Stimulated activated CD8-positive, alpha-beta memory T cell treated with anti-CD3 and anti-CD28 coated beads, Interleukin-7, amount 100 ng/mL, for 24 hours (primary cell): ENCODE results near the gene VIM.
"Not testable (repeated sequence)": the region's sequence is repeated elsewhere in the genome, so short reads cannot be mapped to it uniquely, and the experiment has no call there.

Experiments used
- DNase-seq: peaks from one replicate; pipeline ENCODE4 v3.0.0-alpha.2; 2020; ENCODE audit warnings: low read depth

Gene VIM

DNA sequence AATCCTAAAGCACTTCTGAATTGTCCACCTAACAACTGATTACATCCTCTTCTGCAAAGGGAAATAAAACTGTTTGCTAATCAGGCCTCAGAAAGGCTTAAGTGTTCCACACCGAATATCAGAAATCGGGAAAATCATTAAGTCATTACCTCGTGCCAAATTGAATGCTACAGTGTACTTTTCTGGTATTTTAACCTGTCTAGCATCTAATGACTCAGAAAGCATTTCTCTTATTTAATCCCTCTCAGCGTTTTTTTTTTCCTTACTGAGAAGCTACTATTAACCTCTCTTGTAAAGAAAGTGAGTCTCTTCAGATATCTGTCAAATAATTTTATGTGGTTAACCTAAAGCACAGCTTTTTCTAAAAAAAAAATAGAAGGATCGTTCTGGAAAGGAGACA, 28.6 kb downstream of the VIM start:
- DNase-seq: no peak

DNA sequence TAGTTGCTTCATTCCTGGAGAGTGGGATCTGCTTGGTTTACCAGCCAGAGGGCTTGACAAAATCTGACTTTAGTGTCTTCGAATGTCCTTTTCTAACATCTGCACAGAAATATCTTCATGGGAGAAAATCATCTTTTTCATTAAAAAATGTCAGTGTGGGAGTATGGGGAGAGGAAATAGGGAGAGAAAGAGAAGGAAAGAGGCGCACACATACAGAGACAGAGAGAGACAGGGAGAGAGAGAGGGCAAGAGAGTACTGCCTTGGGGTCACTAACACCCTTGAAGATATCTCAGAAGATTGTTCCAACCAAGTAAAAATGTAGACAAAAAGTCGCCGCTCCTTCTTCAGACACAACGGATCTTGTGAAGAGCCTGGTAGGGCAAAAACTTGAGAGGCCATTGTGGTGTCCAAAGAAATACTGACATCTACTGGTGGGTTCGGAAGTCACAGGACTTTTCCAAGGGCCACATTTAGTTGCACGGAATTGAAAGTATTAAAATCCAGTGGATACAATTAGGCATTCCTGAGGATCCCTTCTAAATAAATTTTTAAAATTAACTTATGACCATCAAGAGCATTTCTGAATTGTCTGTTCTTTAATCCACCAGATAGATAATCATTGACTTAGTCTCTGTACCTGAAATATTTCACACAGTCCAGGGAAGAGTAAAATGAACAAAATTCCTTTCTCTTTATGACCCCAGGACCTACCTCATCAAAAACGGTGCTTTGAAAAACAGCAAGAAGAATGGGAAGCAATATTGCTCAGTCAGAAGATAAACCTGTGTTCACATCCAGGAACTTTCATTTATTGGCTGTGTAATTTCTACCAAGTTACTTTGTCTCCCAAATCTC, 29.7 kb downstream of the VIM start:
- peak; percentile 11 for DNase-seq

DNA sequence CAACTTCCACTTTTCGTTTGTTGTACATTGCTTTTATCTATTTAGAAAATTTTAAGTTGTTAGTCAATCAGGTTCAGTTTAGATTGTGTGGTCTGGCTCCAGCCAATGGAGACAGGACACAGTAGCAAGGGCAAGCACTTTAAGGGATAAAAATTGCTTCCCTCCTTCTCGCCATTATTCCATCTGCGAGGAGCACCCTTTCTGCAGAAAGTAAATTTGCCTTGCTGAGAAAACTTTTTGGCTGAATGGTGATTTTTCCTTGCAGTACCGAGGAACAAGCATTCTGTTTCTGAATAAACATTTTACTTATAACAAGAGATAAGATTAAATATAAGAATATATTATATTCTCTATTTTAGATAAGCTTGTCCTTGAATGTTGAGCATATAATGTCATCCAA, 34.5 kb downstream of the VIM start:
- DNase-seq: no peak

DNA sequence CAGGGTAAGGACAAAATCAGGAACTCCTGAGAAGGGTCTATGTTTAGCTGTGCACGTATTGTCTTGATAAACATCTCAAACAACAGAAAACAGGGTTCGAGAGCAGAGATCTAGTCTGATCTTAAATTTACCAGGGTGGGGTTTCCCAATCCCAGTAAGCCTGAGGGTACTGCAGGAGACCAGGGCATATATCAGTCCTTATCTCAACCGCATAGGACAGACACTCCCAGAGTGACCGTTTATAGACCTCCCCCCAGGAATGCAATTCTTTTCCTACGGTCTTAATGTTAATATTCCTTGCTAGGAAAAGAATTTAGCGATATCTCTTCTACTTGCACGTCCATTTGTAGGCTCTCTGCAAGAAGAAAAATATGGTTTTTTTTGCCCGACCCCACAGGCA, 35.5 kb downstream of the VIM start:
- no peak for DNase-seq

DNA sequence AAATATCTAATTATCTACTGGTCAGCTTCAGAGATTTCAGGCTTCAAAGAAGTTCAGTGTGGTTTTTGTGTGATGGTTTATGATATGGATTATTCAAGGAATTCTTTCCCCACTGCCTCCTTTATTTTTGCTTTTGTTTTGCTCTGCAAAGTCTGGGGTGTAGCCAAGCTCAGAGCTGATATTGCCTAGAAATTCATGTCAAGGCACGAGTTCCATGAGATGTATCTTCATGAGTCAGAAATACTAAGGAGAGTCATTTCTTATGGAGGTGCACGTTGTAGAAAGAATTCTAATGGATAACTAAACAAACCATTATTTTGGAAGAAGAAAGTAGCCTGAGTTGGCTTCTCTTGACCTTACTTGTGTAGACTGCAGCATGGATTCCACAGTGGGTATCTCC, 37.4 kb downstream of the VIM start:
- no peak for DNase-seq

DNA sequence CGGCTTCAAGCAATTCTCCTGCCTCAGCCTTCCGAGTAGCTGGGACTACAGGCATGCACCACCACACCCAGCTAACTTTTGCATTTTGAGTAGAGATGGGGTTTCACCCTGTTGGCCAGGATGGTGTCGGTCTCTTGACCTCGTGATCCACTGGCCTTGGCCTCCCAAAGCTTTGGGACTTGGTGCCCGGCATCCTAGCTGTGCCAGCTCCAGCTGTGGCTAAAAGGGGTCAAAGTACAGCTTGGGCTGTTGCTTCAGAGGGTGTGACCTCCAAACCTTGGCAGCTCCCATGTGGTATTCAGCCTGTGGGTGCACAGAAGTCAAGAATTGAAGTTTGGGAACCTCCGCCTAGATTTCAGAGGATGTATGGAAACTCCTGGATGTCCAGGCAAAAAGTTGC, 38.5 kb downstream of the VIM start:
- DNase-seq: not testable (repeated sequence)

DNA sequence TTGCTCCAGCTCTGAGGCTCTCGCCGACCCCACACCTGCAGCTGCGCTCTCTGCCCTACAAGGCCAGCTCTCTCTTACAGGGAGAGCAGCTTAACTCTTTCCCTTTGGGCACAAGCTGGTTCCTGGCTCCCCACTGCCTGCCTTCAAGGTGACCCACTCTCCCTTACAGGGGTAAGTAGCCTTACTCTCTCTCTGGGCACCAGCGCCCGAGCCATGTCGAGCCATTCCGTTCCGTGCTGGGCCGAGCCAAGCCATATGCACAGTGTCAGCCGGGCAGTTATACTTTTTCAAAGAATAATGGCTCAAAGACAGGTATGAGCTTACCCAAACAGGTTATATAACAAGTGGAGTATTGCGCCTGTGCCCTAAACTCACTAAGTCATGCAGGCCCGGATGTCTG, 44.6 kb downstream of the VIM start:
- no peak for DNase-seq

DNA sequence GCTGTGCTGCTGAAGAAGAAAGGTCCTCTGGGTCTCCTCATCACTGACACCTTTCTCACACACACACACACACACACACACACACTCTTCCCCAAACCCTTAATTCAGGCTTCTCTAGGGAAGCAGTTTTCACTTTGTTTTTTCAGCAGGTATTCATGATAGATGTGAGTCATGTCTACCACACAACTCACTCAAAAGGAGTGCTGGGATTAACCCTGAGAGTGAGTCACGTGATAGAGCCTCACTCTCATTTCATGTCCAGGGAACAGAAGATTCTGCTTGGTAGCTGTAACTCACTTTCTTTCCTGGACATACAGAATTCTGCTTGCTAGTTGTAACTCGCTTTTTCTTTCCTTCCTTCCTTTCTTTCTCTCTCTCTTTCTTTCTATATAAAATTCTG, 45.4 kb downstream of the VIM start:
- no peak for DNase-seq

DNA sequence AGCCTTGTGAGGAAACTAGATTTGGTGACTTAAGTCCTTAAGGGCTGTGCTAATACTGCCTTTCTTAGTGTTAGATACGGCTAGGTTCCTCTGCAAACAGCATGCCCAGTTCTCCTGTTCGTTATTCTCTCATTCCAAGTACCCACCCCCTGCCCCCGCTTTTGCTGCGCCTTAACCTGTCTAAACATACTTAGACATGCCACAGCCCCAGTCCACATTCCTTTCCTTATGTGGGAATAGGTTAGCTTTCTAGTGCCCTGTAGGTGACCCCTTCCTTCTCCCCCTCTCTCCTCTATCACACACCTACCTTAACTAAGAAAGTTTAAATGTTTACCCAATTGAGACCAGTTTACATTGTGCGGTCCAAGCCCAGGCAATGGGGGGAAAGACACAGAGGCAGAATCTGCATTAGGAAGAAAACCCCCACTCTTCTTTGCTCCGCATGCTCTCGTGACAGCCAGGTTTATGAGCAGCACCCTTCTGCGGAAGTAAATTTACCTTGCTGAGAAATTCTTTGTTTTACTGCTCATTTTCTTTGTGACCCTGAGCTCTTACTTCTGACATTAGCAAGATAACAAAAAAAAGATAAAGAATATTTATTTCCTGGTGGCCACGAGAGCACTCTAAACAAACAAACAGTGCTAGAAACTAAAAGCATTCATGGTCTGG, 48.8 kb downstream of the VIM start:
- DNase-seq: no peak

DNA sequence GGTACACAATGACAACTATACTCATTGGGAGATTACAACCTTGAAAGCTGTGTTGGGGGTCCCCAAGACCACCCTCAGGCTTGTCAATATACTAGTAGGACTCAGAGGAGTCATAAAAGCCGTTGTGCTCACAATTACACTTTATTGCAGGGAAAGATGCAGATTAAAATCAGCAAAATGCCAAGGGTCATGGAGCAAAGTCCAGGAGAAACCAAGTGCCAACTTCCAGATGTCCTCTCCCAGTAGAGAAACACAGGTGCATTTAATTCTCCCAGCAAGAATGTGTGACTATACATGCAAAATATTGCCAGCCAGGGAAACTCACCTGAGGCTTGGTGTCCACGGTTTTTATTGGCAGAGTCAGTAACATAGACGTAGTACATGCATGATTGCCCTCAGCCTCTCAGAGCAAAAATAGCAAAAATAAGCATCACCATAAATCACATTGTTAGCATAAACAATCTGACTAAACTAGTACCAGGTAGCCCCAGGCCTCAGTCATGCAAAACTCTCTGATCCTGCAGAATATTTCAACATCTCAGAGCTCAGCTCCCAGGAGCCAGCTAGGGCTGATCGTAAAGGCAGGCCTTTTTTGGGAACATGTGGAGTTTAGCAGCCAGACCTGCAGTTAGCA, 50.7 kb downstream of the VIM start:
- no peak for DNase-seq

DNA sequence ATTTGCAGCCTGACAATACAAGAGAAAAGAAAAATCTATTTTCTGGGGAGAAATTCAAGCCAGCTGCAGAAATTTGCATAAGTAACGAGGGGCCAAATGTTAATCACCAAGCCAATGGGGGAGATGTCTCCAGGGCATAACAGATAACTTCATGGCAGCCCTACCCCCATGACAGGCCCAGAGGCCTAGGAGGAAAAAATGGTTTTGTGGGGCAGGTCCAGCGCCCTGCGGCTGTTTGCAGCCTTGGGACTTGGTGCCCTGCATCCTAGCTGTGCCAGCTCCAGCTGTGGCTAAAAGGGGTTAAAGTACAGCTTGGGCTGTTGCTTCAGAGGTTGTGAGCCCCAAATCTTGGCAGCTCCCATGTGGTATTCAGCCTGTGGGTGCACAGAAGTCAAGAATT, 54.3 kb downstream of the VIM start:
- DNase-seq: no peak

DNA sequence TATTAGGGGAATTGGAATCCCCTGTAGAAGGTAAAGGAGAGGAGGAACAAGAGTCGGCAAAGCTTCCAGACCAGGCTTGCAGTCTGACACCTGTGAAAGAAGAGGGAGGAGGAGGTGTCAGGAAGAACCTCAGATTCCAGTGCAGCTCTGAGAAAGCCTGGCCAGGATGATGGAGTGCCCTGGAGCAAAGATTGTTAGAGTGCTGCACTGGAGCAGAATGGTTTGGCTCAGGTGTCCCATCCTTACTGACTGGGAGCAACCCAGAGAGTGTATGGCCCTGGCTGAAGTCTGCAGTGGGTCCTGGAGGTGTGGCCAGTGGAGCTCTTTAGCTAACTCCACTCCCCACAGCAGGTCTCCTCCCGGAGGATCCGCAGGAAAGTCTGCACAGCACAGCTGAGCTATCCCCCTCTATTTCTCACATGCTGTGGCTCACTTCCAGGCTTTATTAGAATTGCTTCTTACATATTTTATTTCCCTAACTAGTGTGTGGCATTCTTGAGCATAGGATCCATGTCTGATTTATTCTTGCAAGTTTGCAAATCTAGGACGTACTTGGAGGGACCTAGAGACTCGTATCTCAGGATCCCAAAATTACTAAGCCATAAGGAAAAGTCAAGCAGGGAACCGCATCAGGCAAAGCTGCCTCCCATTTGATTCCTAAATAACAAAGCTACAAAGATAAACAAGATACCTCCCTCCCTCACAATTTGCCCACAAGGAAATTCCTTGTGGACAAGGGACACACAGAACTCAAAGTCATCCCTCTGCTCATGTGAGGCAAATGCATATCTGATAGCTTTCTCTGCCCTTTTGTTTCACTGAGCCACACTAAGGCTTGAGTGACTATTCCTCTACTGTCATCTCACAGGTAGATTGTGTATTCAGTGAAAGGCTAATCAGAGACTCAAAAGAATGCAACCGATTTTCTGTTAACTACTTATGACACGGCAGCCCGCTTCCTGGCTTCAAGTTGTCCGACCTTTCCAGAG, 58.8 kb downstream of the VIM start:
- no peak for DNase-seq
